ENCODE data around the gene FMNL1. TPM values are rescaled to one million over a fixed set of nuclear protein-coding genes. Genes with fewer than 3 reads are reported as not detected.

The FMNL1 gene
- total RNA-seq, 4 donors from 2014 or later: 9.3 to 45.4 (median 15.8) TPM

DNA sequence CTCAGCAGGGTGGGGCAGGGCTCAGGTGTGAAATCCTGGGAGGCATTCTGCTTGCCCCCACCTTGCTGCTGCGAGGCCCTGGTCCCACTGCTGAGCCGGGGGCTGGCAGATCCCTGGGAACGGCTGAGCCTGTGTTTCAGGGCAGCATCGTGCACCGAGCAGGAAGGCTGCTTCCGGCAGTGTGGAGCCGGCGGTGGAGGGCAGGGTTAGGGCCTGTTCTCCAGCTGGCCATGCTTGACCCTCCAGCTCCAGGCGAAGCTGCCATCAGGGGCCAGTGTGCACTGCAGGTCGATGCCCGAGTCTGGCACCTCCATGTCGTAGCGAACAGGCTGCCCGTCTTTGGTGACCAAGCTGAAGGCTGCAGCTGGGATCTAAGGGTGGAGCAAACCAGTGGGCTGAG lies 42.7 kb downstream of the FMNL1 start:
- H3K4me1 ChIP-seq: peaks cover 7 to 44% (median 12%) of the 10 kb centered on the region in 4 donors
- peak overlapping the region in 3 of 4 donors; percentile 32 to 83 (median 73) for H3K27ac ChIP-seq
- peaks cover 0 to 59% (median 0%) of the 10 kb centered on the region in 3 donors for H3K36me3 ChIP-seq
- H3K27me3 ChIP-seq: no peaks in the 10 kb centered on the region
- DNase-seq: no peak
- TF ChIP-seq, protein P1, sequence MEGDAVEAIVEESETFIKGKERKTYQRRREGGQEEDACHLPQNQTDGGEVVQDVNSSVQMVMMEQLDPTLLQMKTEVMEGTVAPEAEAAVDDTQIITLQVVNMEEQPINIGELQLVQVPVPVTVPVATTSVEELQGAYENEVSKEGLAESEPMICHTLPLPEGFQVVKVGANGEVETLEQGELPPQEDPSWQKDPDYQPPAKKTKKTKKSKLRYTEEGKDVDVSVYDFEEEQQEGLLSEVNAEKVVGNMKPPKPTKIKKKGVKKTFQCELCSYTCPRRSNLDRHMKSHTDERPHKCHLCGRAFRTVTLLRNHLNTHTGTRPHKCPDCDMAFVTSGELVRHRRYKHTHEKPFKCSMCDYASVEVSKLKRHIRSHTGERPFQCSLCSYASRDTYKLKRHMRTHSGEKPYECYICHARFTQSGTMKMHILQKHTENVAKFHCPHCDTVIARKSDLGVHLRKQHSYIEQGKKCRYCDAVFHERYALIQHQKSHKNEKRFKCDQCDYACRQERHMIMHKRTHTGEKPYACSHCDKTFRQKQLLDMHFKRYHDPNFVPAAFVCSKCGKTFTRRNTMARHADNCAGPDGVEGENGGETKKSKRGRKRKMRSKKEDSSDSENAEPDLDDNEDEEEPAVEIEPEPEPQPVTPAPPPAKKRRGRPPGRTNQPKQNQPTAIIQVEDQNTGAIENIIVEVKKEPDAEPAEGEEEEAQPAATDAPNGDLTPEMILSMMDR (IDR thresholded peaks at IDR 0.05): no peak
- no peak for TF ChIP-seq POLR2A (IDR thresholded peaks at IDR 0.05)
- H3K9me3 ChIP-seq: no peaks in the 10 kb centered on the region
- no peak overlapping the region for H3K4me3 ChIP-seq

DNA sequence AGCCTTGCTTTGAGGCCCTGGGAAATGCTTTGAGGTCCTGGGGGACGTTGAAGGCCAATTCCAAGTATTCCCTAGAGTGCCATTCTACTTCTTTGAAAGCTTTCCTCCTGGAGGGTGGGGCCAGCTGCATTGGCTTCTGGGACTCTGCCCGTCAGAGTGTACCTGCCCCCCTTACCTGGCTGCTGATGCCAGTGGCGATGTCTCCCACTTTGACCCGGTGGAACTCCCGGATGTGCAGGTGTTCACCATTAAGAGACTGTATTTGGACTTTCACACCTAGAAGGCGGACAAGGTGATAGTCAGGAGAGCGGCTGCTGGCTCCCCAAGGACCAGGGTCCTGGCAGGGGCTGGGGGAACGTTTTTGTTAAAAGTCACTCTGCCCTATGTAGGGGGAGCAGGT lies 43.3 kb downstream of the FMNL1 start:
- DNase-seq: peak in 1 of 3 donors; percentile 62
- H3K27ac ChIP-seq: peak overlapping the region in 3 of 4 donors; percentile 32 to 83 (median 73)
- H3K4me1 ChIP-seq: peaks cover 7 to 44% (median 12%) of the 10 kb centered on the region in 4 donors
- no peaks in the 10 kb centered on the region for H3K27me3 ChIP-seq
- H3K9me3 ChIP-seq: no peaks in the 10 kb centered on the region
- H3K4me3 ChIP-seq: no peak overlapping the region
- peaks cover 0 to 64% (median 0%) of the 10 kb centered on the region in 3 donors for H3K36me3 ChIP-seq
- TF ChIP-seq, protein P1 (IDR thresholded peaks at IDR 0.05): no peak
- no peak for TF ChIP-seq POLR2A (IDR thresholded peaks at IDR 0.05)

DNA sequence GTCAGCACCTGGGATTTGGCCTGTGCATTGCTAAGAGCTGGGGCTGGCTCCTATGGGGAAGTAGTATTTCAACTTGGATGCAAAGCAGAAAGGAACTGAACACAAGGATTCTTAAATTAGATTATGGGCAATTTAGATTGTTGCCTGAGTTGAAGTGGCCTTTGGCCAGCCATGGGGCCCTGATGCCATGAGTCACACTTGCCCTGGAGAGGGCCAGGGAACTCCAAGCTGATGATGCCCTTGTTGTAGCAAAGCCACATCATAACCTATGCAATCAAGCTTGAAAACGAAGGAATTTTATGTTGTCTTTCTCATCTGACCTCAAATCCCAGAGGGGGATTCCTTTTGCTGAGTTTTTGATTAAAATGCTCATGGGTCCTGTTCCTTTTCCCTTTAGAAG lies 44.1 kb downstream of the FMNL1 start:
- Histone ChIP-seq H3K9me3 (no peaks in the 10 kb centered on the region), H3K36me3 (peaks cover 0 to 73% (median 0%) of the 10 kb centered on the region in 3 donors), H3K27me3 (no peaks in the 10 kb centered on the region), H3K4me1 (peaks cover 7 to 44% (median 12%) of the 10 kb centered on the region in 4 donors), H3K27ac (peak overlapping the region in 2 of 4 donors; percentile 73 to 83), H3K4me3 (no peak overlapping the region)
- DNase-seq: peak in 2 of 3 donors; percentile 78 to 87
- TF ChIP-seq, protein P1 (IDR thresholded peaks at IDR 0.05): no peak

DNA sequence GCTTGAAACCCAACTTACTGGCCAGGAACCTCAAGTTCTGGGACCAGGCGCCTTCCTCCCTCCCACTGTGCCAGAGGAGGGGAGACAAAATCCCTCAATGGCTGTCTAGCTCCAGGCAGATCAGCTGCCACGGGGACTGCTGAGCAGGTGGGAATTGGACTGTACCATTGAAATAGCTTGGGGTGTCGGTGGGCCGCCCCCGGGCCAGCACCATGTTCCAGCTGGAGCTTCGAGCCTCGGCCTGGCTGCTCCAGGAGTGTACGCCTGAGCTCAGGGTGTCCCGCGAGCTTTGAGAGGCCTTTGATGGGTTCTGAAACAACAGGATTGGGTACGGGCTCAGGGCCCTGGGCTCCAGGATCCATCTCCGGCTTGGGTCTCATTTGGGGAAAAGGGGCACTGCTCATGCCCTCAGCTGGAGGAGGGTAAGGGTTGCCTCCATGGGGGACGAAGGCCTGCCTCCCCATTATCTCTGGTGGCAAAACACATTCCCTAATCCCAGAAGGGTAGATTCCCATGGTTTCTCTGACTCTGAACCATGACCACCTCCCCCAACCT lies 44.8 kb downstream of the FMNL1 start:
- Histone ChIP-seq H3K4me3 (no peak overlapping the region), H3K9me3 (no peaks in the 10 kb centered on the region), H3K4me1 (peaks cover 7 to 44% (median 11%) of the 10 kb centered on the region in 4 donors), H3K27me3 (no peaks in the 10 kb centered on the region), H3K27ac (peak overlapping the region in 2 of 4 donors; percentile 47 to 83), H3K36me3 (peaks cover 0 to 79% (median 0%) of the 10 kb centered on the region in 3 donors)
- TF ChIP-seq POLR2A (IDR thresholded peaks at IDR 0.05): no peak
- TF ChIP-seq, protein P1 (IDR thresholded peaks at IDR 0.05): no peak
- DNase-seq: no peak

DNA sequence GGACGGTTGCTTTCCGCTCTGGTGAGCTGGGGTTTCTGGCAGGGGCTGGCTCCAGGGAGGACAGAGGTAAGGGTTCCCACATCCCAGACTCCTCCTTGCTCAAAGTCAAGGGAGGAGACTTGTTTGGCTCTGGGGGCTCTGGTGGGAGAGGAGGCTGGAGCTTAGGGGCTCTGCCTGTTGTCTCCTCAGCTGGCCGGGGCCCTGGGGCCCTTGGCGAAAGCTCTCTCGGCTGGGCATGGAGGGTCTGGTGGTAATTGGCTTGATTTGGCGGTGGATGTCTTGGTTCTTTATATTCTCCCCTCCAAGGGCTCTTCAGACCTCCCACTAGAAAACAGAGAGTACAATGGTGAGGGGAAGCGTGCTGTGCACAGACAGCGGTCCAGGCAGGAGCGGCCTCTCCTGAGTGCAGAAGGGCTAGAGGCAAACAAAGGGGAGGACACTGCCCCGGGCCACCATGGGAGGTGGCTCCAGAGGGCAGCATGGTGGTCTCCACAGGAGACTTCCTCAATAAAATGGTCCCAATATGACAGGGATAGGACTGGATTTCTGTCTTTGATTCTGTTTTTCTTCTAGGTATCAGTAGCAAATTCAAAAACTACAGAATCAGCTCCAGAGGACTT lies 45.9 kb downstream of the FMNL1 start:
- H3K4me1 ChIP-seq: peaks cover 3 to 40% (median 6%) of the 10 kb centered on the region in 4 donors
- no peaks in the 10 kb centered on the region for H3K9me3 ChIP-seq
- no peak overlapping the region for H3K27ac ChIP-seq
- TF ChIP-seq POLR2A (IDR thresholded peaks at IDR 0.05): no peak
- TF ChIP-seq, protein P1 (IDR thresholded peaks at IDR 0.05): no peak
- no peak for DNase-seq
- peaks cover 0 to 90% (median 0%) of the 10 kb centered on the region in 3 donors for H3K36me3 ChIP-seq
- no peak overlapping the region for H3K4me3 ChIP-seq
- H3K27me3 ChIP-seq: no peaks in the 10 kb centered on the region
